H1 (cell line): ENCODE data around the gene RTEL1. TPM values are rescaled to one million over a fixed set of nuclear protein-coding genes. Genes with fewer than 3 reads are reported as not detected.

Source experiments
- BRCA1 ChIP-seq: IDR thresholded peaks from 2 replicates; pipeline ENCODE4 v1.6.1; 2012; ENCODE audit warnings: low read depth, low read length, improper control_type of control experiment
- CHD2 ChIP-seq: IDR thresholded peaks from 2 replicates; pipeline ENCODE4 v1.6.1; 2012; ENCODE audit warnings: low read length, improper control_type of control experiment
- CTBP2 ChIP-seq: IDR thresholded peaks from 2 replicates; pipeline ENCODE4 v1.7.0; 2011; ENCODE audit warnings: borderline replicate concordance, mild to moderate bottlenecking, moderate library complexity, mixed read lengths, low read length; ENCODE audit not compliant: insufficient read depth, insufficient read length
- KDM5A ChIP-seq: fragments of 200-600 bp; IDR thresholded peaks from 2 replicates; pipeline ENCODE4 v1.7.1; 2012; ENCODE audit warnings: mild to moderate bottlenecking, low read length, inconsistent platforms, mixed read lengths
- MAFK ChIP-seq: IDR thresholded peaks from 2 replicates; pipeline ENCODE4 v1.6.1; 2012; ENCODE audit warnings: low read depth, mild to moderate bottlenecking, improper control_type of control experiment, low read length
- MAX ChIP-seq: IDR thresholded peaks from 2 replicates; pipeline ENCODE4 v1.6.1; 2012; ENCODE audit warnings: inconsistent platforms
- POLR2AphosphoS5 ChIP-seq: IDR thresholded peaks from 2 replicates; pipeline ENCODE4 v1.6.1; 2011; ENCODE audit warnings: low read depth, low read length
- SUZ12 ChIP-seq: fragments of 200-600 bp; sonication (generic); IDR thresholded peaks from 2 replicates; pipeline ENCODE4 v1.6.1; 2012; ENCODE audit warnings: mild to moderate bottlenecking, inconsistent platforms, low read length, moderate library complexity, mixed read lengths
- polyA plus RNA-seq, 7 experiments: library from polyadenylated mRNA; depleted of rRNA in 3 of 7; stranded (reverse) in 5 of 7; unstranded in 2 of 7; fragments of >200 nt in 5 of 7; fragments of 200-250 nt in 2 of 7; gene quantifications; 1 replicate in 5 of 7; 2 replicates in 1 of 7; 4 replicates in 1 of 7; pipeline versions ENCODE4 v1.2.1 to v1.2.3, GENCODE V29; 2011 to 2013; ENCODE audit warnings: missing spikeins in 2 of 7, mixed read lengths in 2 of 7
- total RNA-seq: library from RNA; stranded (reverse); fragmentation: NEBNext Ultra II Directional; extraction: Animal tissue kit (Norgen Biotek cat#: 25700); gene quantifications from 2 replicates; pipeline ENCODE4 v1.2.1, GENCODE V29; 2021

RTEL1 gene
- total and polyA plus RNA-seq, 2 of the 8 experiments (the other 6 are each of a cell fraction or from before 2014, with no cell fraction given), result 16.2 to 37.1 TPM

GRCh38 chr20:63735859-63736718 lies 78.0 kb downstream of the RTEL1 start, which contains the start of gene LIME1 (continued):
- TF ChIP-seq SUZ12 (no peak), MAFK (no peak), BRCA1 (no peak), POLR2AphosphoS5 (0 out of 2 replicates have a peak, but pooled peaks have one; percentile 33), KDM5A (no peak), CHD2 (no peak), CTBP2 (no peak), MAX (0 out of 2 replicates have a peak, but pooled peaks have one; percentile 14)
- TF ChIP-seq, all 59 proteins: peak for 2
